Astrocyte of the cerebellum (primary cell): ENCODE results near the gene CTBP1.
"Not testable (repeated sequence)": the region's sequence is repeated elsewhere in the genome, so short reads cannot be mapped to it uniquely, and the experiment has no call there.

Source experiments
- DNase-seq: peaks from one replicate; pipeline ENCODE4 v3.0.0-alpha.2; 2011; ENCODE audit warnings: low read depth
- H3K4me3 ChIP-seq: 2 replicates; pipeline ENCODE4 v1.5.1; 2011; ENCODE audit warnings: mild to moderate bottlenecking, low read depth, low read length, moderate library complexity
- in situ Hi-C: cut with HindIII; loops from 2 replicates; pipeline ENCODE4 v1.10.0; 2017; ENCODE audit warnings: low sequenced_read_pairs
- TF ChIP-seq, protein P1 (sequence below): IDR thresholded peaks from 2 replicates; pipeline ENCODE4 v1.5.1; 2012; ENCODE audit warnings: low read length, low read depth, moderate library complexity, mild to moderate bottlenecking; ENCODE audit errors: missing control alignments

The CTBP1 gene

DNA sequence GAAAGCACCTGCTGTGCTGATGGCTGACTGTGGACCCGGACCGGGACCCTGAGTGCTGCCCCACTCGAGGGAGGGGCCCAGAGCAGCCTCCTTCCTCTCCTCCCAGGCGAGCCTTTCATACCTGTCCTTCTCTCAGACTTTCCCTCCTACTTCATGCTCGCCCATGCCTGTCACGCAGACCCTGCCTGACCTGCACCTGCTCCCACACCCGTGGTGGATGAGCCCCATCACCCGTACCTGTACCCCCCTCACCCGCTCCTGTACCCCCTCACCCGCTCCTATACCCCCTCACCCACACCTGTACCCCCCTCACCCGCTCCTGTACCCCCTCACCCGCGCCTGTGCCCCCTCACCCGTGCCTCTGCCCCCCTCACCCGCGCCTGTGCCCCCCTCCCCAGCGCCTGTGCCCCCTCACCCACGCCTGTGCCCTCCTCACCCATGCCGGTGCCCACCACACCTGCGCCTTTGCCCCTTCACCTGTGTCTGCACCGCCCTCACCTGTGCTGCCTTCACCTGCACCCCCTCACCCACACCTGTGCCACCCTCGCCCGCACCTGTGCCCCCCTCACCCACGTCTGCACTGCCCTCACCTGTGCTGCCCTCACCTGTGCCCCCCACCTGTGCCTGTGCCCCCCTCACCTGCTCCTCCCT, 46.6 kb upstream of the CTBP1 start:
- H3K4me3 ChIP-seq, result no peak overlapping the region
- TF ChIP-seq, protein P1, sequence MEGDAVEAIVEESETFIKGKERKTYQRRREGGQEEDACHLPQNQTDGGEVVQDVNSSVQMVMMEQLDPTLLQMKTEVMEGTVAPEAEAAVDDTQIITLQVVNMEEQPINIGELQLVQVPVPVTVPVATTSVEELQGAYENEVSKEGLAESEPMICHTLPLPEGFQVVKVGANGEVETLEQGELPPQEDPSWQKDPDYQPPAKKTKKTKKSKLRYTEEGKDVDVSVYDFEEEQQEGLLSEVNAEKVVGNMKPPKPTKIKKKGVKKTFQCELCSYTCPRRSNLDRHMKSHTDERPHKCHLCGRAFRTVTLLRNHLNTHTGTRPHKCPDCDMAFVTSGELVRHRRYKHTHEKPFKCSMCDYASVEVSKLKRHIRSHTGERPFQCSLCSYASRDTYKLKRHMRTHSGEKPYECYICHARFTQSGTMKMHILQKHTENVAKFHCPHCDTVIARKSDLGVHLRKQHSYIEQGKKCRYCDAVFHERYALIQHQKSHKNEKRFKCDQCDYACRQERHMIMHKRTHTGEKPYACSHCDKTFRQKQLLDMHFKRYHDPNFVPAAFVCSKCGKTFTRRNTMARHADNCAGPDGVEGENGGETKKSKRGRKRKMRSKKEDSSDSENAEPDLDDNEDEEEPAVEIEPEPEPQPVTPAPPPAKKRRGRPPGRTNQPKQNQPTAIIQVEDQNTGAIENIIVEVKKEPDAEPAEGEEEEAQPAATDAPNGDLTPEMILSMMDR, result no peak
- DNase-seq, result no peak
- in situ Hi-C loops, result no loop called here

DNA sequence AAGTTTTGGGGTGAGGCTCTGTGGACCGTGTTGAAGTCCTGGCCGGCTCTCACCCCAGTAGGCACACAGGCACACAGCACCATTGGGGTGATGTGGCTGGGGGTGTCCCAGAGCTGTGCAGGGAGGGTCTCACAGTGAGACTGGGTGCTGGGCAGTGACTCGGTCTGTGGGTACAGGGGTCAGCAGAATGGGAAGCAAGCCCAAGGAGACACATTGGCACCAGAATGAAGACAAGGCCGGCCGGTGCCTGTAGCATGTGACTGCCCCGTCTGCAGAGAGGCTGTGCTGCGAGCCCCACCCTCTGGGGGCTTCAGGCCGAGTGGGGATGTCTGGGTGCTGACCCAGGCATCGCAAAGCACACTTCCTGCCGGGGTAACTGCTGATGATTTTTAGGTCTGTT, 46.0 kb upstream of the CTBP1 start:
- H3K4me3 ChIP-seq, result no peak overlapping the region

DNA sequence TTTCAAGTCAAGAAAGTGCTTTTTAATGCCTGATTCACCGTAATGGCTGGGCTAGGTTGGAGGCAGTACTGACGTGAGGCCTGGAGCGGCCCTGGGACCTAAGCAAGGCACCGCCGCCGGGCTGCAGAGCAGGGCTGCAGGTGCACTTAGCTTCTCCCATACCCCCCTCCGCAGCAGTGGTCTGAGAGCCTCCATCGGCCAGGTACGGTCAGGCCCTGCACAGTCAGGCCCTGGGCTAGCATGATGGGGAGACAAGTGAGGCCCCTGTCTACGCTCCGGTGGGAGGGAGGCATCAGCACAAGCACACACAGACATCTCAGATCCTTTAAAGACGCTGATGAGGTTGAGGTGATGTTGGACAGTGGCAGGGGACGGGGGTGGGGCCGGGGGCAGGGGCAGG, 45.5 kb upstream of the CTBP1 start:
- TF ChIP-seq, protein P1, result no peak
- in situ Hi-C loops, result no loop called here
- no peak overlapping the region for H3K4me3 ChIP-seq
- no peak for DNase-seq

More for the DNA sequence above, 46.0 kb upstream of the CTBP1 start:
- TF ChIP-seq, protein P1, result no peak
- DNase-seq, result no peak
- in situ Hi-C loops, result no loop called here

DNA sequence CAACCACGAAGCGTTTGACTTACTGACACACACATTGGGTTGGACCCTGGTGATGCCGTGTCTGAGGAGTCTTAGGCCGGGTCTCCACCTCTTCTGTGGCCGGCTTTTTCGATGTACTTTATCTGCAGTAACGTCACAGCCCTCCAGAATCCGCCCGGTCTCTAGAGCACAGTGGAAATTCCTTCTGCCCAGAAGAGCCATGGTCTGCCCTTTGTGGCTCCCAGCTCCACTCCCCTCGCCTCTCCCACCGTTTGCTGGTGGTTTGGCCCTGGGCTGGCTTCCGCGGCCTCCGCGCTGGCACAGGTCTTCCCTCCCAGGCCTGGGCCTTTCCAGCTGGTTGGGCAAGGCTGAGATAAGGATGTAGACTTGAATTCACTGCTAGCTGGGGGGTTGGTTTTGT, 45.1 kb upstream of the CTBP1 start:
- in situ Hi-C loops, result no loop called here
- no peak overlapping the region for H3K4me3 ChIP-seq
- DNase-seq, result no peak
- TF ChIP-seq, protein P1, result no peak

DNA sequence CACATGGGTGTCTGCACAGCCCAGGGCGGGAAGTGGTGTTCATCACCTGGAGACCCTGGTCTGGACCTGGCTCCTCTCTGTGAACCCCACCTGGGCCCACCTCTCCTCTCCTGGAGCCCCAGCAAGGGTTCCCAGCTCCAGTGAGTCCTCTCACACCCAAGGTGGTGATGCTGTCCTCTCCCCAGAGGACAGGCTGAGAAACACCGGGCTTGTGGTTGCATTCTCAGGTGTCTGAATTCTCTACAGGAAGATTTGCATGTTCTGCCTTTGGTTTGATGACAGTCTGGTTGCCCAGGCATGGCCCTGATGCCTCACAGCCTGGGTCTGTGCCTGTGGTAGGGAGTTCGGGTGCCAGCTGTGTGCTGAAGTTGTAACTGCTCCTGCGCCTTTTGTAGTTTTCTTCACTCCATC, 44.6 kb upstream of the CTBP1 start:
- TF ChIP-seq, protein P1, result no peak
- no peak overlapping the region for H3K4me3 ChIP-seq
- in situ Hi-C loops, result no loop called here
- DNase-seq, result no peak

DNA sequence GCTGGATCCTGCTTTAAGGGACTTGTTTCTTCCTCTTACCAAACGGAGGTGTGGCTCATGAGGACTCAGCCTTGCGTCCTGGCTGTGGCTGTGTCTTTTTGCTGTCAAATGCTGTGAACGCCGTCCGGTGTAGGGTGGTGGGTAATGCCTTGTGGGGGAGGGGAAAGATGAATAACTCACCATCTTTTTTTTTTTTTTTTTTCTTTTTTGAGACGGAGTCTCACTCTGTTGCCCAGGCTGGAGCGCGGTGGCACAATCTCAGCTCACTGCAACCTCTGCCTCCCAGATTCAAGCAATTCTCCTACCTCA, 43.7 kb upstream of the CTBP1 start:
- DNase-seq, H3K4me3 ChIP-seq, in situ Hi-C loops: not testable (repeated sequence)

DNA sequence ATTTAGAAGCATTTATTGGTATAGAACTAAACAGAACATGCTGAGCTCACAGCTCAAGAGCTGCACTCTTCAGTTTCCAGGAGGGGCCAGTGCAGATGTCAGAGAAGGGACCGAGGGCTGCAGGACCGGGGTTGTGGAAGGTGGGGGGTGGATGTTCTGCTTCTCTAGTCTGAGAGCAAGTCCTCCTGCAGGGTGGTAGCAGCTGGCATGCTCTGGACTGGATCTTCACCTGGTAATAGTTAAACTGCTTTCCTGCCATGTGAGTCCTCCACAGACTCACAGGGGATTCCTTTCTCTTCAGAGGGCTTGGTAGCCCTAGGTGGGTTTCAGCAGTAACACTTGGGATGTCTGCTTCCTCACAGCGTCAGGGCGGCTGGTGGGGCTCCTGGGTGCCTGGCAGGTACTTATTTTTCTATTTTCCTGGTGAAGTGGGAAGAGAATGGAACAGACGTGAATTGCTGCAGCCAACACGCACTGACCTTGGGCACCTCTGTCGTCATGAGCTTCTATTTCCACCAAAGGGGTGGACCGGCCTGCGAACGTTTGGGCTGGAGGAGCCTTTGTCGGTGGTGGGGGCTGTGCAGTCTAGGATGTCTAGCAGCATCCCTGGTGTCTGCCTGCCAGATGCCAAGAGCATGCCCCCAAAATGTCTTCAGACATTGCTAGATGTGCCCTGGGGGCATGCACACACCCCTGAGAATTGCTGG, 43.2 kb upstream of the CTBP1 start:
- in situ Hi-C loops, result no loop called here

More for the DNA sequence above, 43.2 kb upstream of the CTBP1 start:
- DNase-seq, result no peak
- H3K4me3 ChIP-seq, result no peak overlapping the region
- TF ChIP-seq, protein P1, result no peak
